Measurements from ENCODE around the gene ACTL7A.
A peak's percentile ranks its signal among the peaks of the same experiment; 100 is the strongest.
"Not testable (repeated sequence)": the region's sequence is repeated elsewhere in the genome, so short reads cannot be mapped to it uniquely, and the experiment has no call there.

Gene ACTL7A

GRCh38 chr9:108845507-108845906, 16.6 kb upstream of the ACTL7A start:
- Histone ChIP-seq H3K27ac (no peak overlapping the region), H3K4me3 (no peak overlapping the region)

- H3K27ac ChIP-seq: peak overlapping the region in 1 of 21 experiments; percentile 11
Measured at GRCh38 chr9:108845947-108846346, 16.1 kb upstream of the ACTL7A start.

GRCh38 chr9:108848296-108848695, 13.8 kb upstream of the ACTL7A start:
- H3K27ac ChIP-seq: not testable (repeated sequence)

More at GRCh38 chr9:108845947-108846346, 16.1 kb upstream of the ACTL7A start:
- no peak overlapping the region for H3K4me3 ChIP-seq

GRCh38 chr9:108850293-108850897, 11.7 kb upstream of the ACTL7A start:
- Histone ChIP-seq H3K27ac (no peak overlapping the region), H3K4me3 (no peak overlapping the region)

More at GRCh38 chr9:108848296-108848695, 13.8 kb upstream of the ACTL7A start:
- H3K4me3 ChIP-seq: not testable (repeated sequence)

- H3K27ac ChIP-seq: no peak overlapping the region
- H3K4me3 ChIP-seq: no peak overlapping the region
Measured at GRCh38 chr9:108851138-108851537, 10.9 kb upstream of the ACTL7A start.

DNA sequence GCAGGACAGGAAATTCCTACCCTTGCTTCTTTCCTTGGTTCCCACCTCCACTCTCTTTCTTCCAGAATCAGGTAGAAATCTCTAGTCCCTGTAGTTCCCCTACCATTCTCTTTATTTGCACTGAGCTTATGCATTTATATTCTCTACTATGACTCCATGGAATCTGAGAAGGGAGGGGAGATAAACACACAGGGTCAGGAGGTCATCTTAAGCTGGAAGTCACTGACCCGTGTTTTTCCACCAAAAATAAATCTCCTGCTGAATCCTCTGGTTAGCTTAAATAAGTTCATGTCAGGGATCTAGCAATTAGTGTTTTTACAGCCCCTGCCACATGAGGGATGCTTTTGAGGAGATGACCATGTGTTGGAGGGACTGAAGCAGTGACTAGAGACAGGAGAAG, 10.0 kb upstream of the ACTL7A start:
- Histone ChIP-seq H3K27ac (no peak overlapping the region), H3K4me3 (no peak overlapping the region)

DNA sequence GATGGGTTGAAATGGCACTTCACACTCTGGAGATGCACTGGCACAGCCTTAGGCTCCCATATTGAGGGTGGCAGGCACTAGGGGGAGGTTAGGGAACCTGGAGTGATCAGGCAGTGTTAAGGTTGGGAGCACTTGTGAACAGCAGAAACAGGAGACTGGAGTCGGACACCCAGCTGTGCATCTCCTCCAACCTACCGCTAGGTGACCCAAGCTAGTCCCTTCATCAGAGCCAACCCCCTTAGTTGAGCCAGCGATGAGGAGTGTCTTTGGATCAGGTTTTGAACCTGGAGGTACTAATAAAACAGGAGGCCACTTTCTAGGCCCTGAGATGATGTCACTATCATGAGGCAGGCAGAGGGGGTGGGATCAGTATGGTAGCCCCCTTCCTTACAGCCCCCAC, 8.0 kb upstream of the ACTL7A start:
- Histone ChIP-seq H3K27ac (no peak overlapping the region), H3K4me3 (no peak overlapping the region)

DNA sequence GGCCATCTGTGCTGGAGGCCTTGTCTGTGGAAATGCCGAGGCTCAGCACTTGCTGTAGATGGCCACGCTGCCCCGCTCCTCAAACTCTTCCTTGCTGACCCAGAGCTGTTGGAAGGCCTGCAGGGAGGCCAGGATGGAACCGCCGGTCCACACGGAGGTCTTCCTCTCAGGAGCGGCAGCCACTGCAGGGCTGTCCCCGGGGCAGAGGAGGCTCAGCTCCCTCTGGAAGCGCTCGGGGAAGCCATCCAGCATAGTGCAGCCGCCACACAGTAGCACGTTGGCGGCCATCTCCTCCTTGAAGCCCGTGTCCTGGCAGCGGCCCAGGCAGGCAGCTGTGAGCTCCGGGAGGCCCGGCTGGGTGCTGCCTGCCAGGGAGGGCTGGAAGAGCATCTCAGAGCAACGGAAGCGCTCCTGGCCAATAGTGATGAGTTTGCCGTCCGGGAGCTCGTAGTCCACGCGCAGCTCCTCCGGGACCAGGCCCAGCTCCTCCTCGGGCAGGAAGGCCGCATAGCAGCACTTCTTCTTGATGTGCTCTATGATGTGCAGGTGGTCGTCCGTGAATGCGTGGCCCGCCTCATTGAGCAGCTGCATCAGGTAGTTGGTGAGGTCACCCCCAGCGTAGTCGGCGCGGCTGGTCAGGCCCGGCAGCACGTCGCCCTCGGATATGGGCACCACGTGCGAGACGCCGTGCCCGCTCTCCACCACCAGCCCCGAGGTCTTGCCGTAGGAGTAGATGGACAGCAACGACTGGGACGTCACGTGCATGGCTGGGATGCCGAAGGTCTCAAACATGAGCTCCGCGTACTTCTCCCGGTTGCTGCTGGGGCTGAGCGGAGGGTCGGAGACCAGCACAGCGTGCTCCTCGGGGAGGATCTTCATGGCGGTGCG, 7.2 kb upstream of the ACTL7A start:
- Histone ChIP-seq H3K4me3 (no peak overlapping the region), H3K27ac (no peak overlapping the region)

- Histone ChIP-seq H3K27ac (no peak overlapping the region), H3K4me3 (no peak overlapping the region)
Measured at GRCh38 chr9:108855529-108855886, 6.6 kb upstream of the ACTL7A start.

DNA sequence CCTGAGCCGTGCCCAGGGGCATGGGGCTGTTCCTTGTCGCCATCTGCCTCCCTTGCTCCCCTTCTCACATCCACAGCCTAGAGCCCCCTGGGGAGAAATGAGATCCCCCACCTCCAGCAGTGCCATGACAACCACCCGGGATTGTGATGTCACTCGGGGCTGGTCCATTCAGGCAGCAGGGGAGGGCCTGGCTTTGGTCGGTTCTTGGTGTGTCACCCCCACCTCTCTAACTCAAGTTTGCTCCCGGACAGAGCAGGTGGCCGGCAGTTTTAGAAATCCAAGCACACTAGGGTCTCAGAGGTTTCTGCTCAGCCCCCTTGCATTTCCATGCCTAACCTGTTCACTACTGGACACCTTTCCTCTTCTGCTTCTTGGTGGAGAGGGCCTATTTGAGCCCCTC, 6.2 kb upstream of the ACTL7A start, which contains the start of gene ACTL7B:
Gene ACTL7B (minus strand): TSS at position 99 of the 400 bp plus-strand sequence. CDS start 56 bp downstream, at position 43.
- H3K27ac ChIP-seq: no peak within 1 kb of the TSS
- no peak within 1 kb of the TSS for H3K4me3 ChIP-seq

GRCh38 chr9:108857572-108857971, 4.5 kb upstream of the ACTL7A start:
- Histone ChIP-seq H3K4me3 (no peak overlapping the region), H3K27ac (no peak overlapping the region)

DNA sequence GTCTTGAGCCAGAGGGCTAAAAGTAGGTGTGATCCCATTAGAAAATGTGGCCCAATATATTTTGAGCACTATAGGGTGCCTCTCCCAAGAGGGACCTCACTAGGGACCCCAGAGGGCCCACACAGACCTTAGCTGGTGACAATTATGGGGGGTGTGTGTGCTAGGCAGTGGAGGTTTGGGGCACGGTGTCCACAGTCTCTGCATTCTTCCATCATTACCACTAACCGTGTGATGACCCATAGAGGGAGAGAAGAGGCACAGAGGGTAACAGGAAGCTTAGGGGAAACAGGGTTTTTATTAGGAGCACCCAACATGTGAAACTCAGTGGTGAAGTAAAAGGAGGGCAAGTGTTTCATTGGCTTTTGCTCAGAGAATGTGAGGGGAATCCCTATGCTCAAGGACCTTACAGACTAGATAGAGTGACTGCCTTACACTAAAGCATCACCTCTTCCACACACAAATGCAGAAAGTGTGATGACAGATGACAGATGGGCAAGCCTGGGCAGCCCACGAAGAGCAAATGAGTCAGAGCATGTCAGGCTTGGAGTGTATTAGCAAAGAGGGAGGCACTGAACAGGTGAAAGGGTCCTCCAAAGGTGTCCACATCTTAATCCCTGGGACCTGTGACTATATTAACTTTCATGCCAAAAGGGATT, 2.5 kb upstream of the ACTL7A start:
- no peak overlapping the region for H3K27ac ChIP-seq
- no peak overlapping the region for H3K4me3 ChIP-seq

DNA sequence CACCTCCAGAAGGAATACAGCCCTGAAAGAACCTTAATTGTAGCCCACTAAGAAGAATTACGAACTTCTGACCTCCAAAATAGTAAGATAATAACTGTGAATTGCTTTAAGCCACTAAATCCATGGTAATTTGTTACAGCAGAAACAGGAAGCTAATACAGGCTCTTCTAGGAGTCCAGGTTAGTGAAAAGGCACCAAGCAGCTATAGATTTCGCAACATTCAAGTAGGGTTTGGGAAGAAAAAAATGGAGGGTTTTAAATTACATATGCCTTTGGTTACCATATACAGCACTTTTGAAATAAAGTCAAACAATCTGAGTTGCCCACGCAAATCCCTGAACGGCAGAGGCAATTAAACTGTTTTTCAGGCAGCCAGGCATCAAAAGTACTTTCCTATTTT, 1.7 kb upstream of the ACTL7A start:
- no peak overlapping the region for H3K4me3 ChIP-seq

GRCh38 chr9:108860764-108861163, 1.3 kb upstream of the ACTL7A start:
- Histone ChIP-seq H3K4me3 (no peak overlapping the region), H3K27ac (no peak overlapping the region)

More for the DNA sequence above, 1.7 kb upstream of the ACTL7A start:
- no peak overlapping the region for H3K27ac ChIP-seq

GRCh38 chr9:108861464-108861863, 602 bp upstream of the ACTL7A start:
- H3K4me3 ChIP-seq: no peak overlapping the region
- H3K27ac ChIP-seq: no peak overlapping the region

- Histone ChIP-seq H3K4me3 (no peak overlapping the region), H3K27ac (no peak overlapping the region)
Measured at GRCh38 chr9:108863891-108864290, 1.8 kb downstream of the ACTL7A start.

- Histone ChIP-seq H3K27ac (peak overlapping the region in 1 of 21 experiments; percentile 16), H3K4me3 (no peak overlapping the region)
Measured at GRCh38 chr9:108864446-108864845, 2.4 kb downstream of the ACTL7A start.

GRCh38 chr9:108865037-108865436, 3.0 kb downstream of the ACTL7A start:
- no peak overlapping the region for H3K27ac ChIP-seq
- H3K4me3 ChIP-seq: no peak overlapping the region

GRCh38 chr9:108866001-108866420, 3.9 kb downstream of the ACTL7A start:
- no peak overlapping the region for H3K4me3 ChIP-seq

GRCh38 chr9:108867116-108867515, 5.0 kb downstream of the ACTL7A start:
- H3K27ac ChIP-seq: no peak overlapping the region
- no peak overlapping the region for H3K4me3 ChIP-seq

More at GRCh38 chr9:108866001-108866420, 3.9 kb downstream of the ACTL7A start:
- no peak overlapping the region for H3K27ac ChIP-seq

DNA sequence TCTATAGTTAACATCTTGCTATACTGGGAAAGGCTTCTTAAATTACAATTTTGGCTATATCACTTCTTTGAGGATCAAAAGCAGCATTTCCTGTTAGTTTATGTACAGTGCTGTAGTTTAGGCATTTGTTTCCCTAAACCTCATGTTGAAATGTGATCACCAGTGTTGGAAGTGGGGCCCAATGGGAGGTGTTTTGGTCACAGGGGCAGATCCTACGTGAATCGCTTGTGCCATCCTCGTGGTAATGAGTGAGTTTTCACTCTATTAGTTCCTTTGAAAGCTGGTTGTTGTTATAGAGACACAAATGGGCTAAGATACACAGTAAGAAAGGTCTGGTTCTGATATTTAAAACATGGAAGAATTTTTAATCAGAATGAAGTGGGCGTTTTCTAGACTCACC, 5.8 kb downstream of the ACTL7A start:
- no peak overlapping the region for H3K4me3 ChIP-seq
- no peak overlapping the region for H3K27ac ChIP-seq

Data from skin epidermis (tissue), 12 donors.